Pancreas (tissue), 10 donors: ENCODE results near the gene GAB2. TPM values are rescaled to one million over a fixed set of nuclear protein-coding genes. Genes with fewer than 3 reads are reported as not detected.
"Not testable (repeated sequence)": the region's sequence is repeated elsewhere in the genome, so short reads cannot be mapped to it uniquely, and the experiment has no call there.

Experiments used
- ATAC-seq, 4 donors: fragments of 200-7000 bp; cut with Tn5 transposase; one replicate each; pipeline versions ENCODE4 v1.8.0 to v1.9.1; 2020; ENCODE audit warnings: mild to moderate bottlenecking in 4 of 4, moderate library complexity in 4 of 4
- DNase-seq, 6 donors: peaks; one replicate each; pipeline ENCODE4 v3.0.0-alpha.2; 2020
- FAIRE-seq: peaks from 2 replicates; lab custom pipeline; 2012; peaks lifted over from hg19 to GRCh38; lab: Jason Lieb, UNC
- H3K27ac ChIP-seq, 4 donors: fragments of 200-600 bp; sonication (generic); 1 replicate in 3 of 4; 2 replicates in 1 of 4; pipeline versions ENCODE4 v1.5.0 to v1.8.0; 2020
- H3K27me3 ChIP-seq, 4 donors: fragments of 200-600 bp; one replicate each; pipeline ENCODE4 v1.8.0; 2021
- H3K36me3 ChIP-seq, 3 donors: fragments of 200-600 bp; sonication (generic) in 1 of 3; one replicate each; pipeline versions ENCODE4 v1.5.0 to v1.8.0; 2020 to 2021
- H3K4me1 ChIP-seq, 3 donors: fragments of 200-600 bp; one replicate each; pipeline ENCODE4 v1.8.0; 2021
- H3K4me3 ChIP-seq, 4 donors: fragments of 200-600 bp; sonication (generic) in 2 of 4; one replicate each; pipeline versions ENCODE4 v1.5.0 to v1.8.0; 2020 to 2021
- H3K9me3 ChIP-seq, 4 donors: fragments of 200-600 bp; one replicate each; pipeline ENCODE4 v1.8.0; 2021
- CTCF ChIP-seq, 4 donors: fragments of 200-600 bp; sonication (generic) in 3 of 4; IDR thresholded peaks; one replicate each; pipeline versions ENCODE4 v1.5.0 to v1.8.0; 2021; ENCODE audit warnings: antibody characterized with exemption in 4 of 4
- WGBS, 2 donors: extraction: QIAGEN DNeasy Blood & Tissue Kit; methylation state at CpG; one replicate each; pipeline ENCODE4 v1.1.7; 2013; 5-methylcytosine and 5-hydroxymethylcytosine counted together
- intact Hi-C, 3 donors: fragments of 100-400 bp; cut with DNase I; formaldehyde crosslinking; loops; one replicate each; pipeline versions ENCODE4 v1.11.1 to v1.14.2; 2022
- polyA plus RNA-seq, 2 donors: library from polyadenylated mRNA; stranded (reverse); fragments of 200-250 nt; gene quantifications; one replicate each; pipeline ENCODE4 v1.2.3, GENCODE V29; 2013
- total RNA-seq, 6 donors: library from RNA; stranded (reverse); fragmentation: NEBNext Ultra II Directional in 4 of 6; extraction: Animal tissue kit (Norgen Biotek cat#: 25700) in 4 of 6; gene quantifications; one replicate each; pipeline versions ENCODE4 v1.2.1 to v1.2.4, GENCODE V29; 2021 to 2023
- donor health status: healthy with polysubstance abuse.
- donor health status: DM: no; HTN: no; CAD: no; lungs with moderate emphysema.
- donor health status: DM: no; HTN: no; CAD: no.
- donor health status: control.
- donor health status: control.
- donor health status: Bipolar disorder and iron deficiency.
- donor health status: DM: yes; HTN: yes; CAD: no.
- donor health status: DM: no; HTN: no; CAD: no.
- donor health status: DM: no; HTN: no; CAD: no.
- donor health status: DM: yes; HTN: yes; CAD: no.

Gene GAB2
- total and polyA plus RNA-seq, 8 donors, result 3.1 to 17.8 (median 9.4) TPM

- TF ChIP-seq CTCF (IDR thresholded peaks at IDR 0.05), result no peak
- DNase-seq (no peak), FAIRE-seq (no peak), ATAC-seq (peak in 2 of 4 donors; percentile 25 to 41)
- H3K36me3 ChIP-seq, result no peaks in the 10 kb centered on the region
- H3K9me3 ChIP-seq, result no peaks in the 10 kb centered on the region
- 92 to 93% methylated on average over 7 of the region's 7 CpGs for WGBS, 2 donors
- H3K27ac ChIP-seq, result no peak overlapping the region
- H3K4me1 ChIP-seq, result no peaks in the 10 kb centered on the region
- no peak overlapping the region for H3K4me3 ChIP-seq
- intact Hi-C loops, result no loop called here
- no peaks in the 10 kb centered on the region for H3K27me3 ChIP-seq
Observed at GRCh38 chr11:78179459-78180071, 238.1 kb downstream of the GAB2 start.

- WGBS, 2 donors, result 96% methylated on average over 7 of the region's 7 CpGs
- Histone ChIP-seq H3K27ac (no peak overlapping the region), H3K27me3 (no peaks in the 10 kb centered on the region), H3K36me3 (peaks cover 0 to 9% (median 0%) of the 10 kb centered on the region in 3 donors), H3K4me1 (no peaks in the 10 kb centered on the region), H3K9me3 (no peaks in the 10 kb centered on the region), H3K4me3 (no peak overlapping the region)
- no peak for DNase-seq
- no peak for TF ChIP-seq CTCF (IDR thresholded peaks at IDR 0.05)
- intact Hi-C loops, result no loop called here
- FAIRE-seq, result no peak
- no peak for ATAC-seq
Observed at GRCh38 chr11:78177216-78177615, 240.4 kb downstream of the GAB2 start.

- Histone ChIP-seq H3K4me1 (no peaks in the 10 kb centered on the region), H3K36me3 (peaks cover 0 to 9% (median 0%) of the 10 kb centered on the region in 3 donors), H3K4me3 (no peak overlapping the region), H3K27me3 (no peaks in the 10 kb centered on the region), H3K27ac (no peak overlapping the region), H3K9me3 (no peaks in the 10 kb centered on the region)
- FAIRE-seq (no peak), ATAC-seq (no peak), DNase-seq (no peak)
- WGBS, 2 donors, result 87% methylated on average over 10 of the region's 10 CpGs
- intact Hi-C loops, result no loop called here
- no peak for TF ChIP-seq CTCF (IDR thresholded peaks at IDR 0.05)
Observed at GRCh38 chr11:78176605-78177141, 240.9 kb downstream of the GAB2 start.

GRCh38 chr11:78175862-78176261, 241.8 kb downstream of the GAB2 start:
- 96 to 100% methylated on average over 3 of the region's 3 CpGs for WGBS, 2 donors
- H3K9me3 ChIP-seq, H3K27me3 ChIP-seq, H3K4me3 ChIP-seq, H3K36me3 ChIP-seq, FAIRE-seq, H3K4me1 ChIP-seq, ATAC-seq, H3K27ac ChIP-seq, DNase-seq, intact Hi-C loops: not testable (repeated sequence)

GRCh38 chr11:78171951-78172350, 245.7 kb downstream of the GAB2 start:
- no peak overlapping the region for H3K4me3 ChIP-seq
- peaks cover 0 to 9% (median 0%) of the 10 kb centered on the region in 3 donors for H3K36me3 ChIP-seq
- TF ChIP-seq CTCF (IDR thresholded peaks at IDR 0.05), result no peak
- no peaks in the 10 kb centered on the region for H3K9me3 ChIP-seq
- no peak for ATAC-seq
- H3K27ac ChIP-seq, result no peak overlapping the region
- no peak for DNase-seq
- no peaks in the 10 kb centered on the region for H3K27me3 ChIP-seq
- WGBS, 2 donors, result 92 to 93% methylated on average over 6 of the region's 6 CpGs
- FAIRE-seq, result no peak
- intact Hi-C loops, result no loop called here
- H3K4me1 ChIP-seq, result no peaks in the 10 kb centered on the region
